ENCODE results near the gene MC4R.

Gene MC4R

DNA sequence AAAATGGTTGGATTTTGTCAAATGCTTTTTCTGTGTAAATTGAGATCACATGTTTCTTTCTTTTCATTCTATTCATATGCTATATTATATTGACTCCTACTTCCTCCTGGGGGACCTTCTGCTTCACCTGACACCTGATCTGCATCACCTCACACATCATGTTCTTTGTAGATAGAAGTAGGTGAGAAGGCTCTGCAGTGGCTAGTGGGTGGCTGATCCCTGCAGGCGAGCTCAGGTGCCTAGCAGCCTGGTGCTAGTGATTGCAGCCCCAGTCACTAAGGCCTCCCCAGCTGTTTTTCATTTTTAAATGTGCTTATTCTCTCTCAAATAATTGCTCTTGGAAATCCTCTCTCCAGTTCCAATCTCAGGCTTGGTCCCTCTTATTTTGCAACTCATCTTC lies 33.6 kb downstream of the MC4R start:
- TF ChIP-seq, protein P1, sequence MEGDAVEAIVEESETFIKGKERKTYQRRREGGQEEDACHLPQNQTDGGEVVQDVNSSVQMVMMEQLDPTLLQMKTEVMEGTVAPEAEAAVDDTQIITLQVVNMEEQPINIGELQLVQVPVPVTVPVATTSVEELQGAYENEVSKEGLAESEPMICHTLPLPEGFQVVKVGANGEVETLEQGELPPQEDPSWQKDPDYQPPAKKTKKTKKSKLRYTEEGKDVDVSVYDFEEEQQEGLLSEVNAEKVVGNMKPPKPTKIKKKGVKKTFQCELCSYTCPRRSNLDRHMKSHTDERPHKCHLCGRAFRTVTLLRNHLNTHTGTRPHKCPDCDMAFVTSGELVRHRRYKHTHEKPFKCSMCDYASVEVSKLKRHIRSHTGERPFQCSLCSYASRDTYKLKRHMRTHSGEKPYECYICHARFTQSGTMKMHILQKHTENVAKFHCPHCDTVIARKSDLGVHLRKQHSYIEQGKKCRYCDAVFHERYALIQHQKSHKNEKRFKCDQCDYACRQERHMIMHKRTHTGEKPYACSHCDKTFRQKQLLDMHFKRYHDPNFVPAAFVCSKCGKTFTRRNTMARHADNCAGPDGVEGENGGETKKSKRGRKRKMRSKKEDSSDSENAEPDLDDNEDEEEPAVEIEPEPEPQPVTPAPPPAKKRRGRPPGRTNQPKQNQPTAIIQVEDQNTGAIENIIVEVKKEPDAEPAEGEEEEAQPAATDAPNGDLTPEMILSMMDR (conservative IDR thresholded peaks at IDR 0.05; ENCODE audit: control insufficient read depth, insufficient read depth, low read depth, low read length), result no peak
- no peak overlapping the region for H3K4me3 ChIP-seq (ENCODE audit: control insufficient read depth, low read depth, low read length)
- no peak for DNase-seq (ENCODE audit: low read depth)

DNA sequence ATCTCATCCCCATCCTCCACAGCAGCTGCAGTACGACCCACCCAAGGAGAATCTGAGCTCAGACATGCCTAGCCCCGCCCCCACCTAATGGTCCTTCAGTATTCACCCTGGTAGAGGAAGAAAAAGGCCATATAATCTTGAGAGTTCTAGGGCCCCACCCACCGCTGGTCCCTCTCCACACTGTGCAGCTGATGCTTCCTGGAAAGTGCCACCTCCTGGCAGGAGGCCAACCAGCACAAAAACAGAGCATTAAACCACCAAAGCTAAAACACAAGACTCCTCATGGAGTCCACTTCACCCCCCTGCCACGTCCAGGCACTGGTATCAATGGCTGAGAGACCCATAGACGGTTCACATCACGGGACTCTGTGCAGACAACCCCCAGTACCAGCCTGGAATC lies 40.7 kb downstream of the MC4R start:
- TF ChIP-seq, protein P1 (conservative IDR thresholded peaks at IDR 0.05; ENCODE audit: control insufficient read depth, insufficient read depth, low read depth, low read length), result no peak
- no peak for DNase-seq (ENCODE audit: low read depth)
- no peak overlapping the region for H3K4me3 ChIP-seq (ENCODE audit: control insufficient read depth, low read depth, low read length)

DNA sequence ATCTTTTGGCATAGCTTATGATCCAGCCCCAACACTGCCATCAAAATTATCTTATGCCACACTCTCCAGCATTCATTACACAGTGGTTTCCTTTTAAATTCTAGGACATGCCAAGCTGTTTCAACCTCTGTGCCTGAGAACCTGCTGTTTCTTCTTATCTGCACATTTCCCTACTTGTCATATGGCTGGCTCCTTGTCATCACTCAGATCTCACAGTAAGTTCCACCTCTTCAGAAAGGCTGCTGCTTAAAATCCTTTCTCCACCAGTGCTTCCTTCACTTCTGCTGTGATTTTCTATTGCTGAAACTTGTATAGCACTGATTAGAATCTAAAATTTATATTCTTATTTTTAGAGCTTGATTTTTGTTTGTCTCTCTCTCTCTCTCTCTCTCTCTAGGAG lies 43.4 kb downstream of the MC4R start:
- TF ChIP-seq, protein P1 (conservative IDR thresholded peaks at IDR 0.05; ENCODE audit: control insufficient read depth, insufficient read depth, low read depth, low read length), result no peak

DNA sequence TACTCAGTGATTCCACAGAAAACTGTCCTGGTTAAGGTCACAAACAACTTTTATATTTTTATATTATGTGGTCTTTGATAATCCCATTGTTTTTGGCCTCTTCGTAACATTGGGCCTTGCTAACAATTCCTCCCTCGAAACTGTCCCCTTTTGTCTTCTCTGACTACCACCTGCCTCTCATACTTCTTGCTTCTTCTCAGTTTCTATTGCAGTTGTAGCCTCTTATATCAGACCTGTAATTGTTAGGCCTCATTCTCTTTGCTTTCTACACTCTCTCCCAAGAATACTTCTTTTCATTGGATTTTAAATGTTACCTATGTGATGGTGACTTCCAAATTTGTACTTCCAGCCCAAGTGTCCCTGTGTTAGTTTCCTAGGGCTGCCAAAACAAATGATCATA lies 44.7 kb downstream of the MC4R start:
- TF ChIP-seq, protein P1 (conservative IDR thresholded peaks at IDR 0.05; ENCODE audit: control insufficient read depth, insufficient read depth, low read depth, low read length), result no peak
- DNase-seq (ENCODE audit: low read depth), result no peak
- no peak overlapping the region for H3K4me3 ChIP-seq (ENCODE audit: control insufficient read depth, low read depth, low read length)

More for the DNA sequence above, 43.4 kb downstream of the MC4R start:
- DNase-seq (ENCODE audit: low read depth), result no peak
- no peak overlapping the region for H3K4me3 ChIP-seq (ENCODE audit: control insufficient read depth, low read depth, low read length)

DNA sequence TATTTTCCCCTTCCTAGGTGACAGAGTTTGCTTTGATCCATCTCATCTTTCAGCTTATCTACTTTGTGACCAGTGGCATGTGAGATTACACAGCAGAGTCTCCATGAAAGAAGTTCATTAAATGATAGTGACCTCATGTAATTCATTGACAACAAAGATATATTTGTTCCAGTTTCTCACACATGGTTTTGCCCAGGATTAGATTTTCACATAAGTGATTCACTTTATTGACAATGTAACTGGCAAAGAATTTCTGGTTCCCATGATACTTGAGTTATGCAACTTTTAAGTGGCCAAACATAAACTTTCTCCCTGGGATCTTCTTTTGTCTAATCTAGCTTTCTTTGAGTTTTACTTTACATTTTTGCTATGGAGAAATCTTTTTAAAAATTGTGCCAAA lies 50.0 kb downstream of the MC4R start:
- no peak for DNase-seq (ENCODE audit: low read depth)
- TF ChIP-seq, protein P1 (conservative IDR thresholded peaks at IDR 0.05; ENCODE audit: control insufficient read depth, insufficient read depth, low read depth, low read length), result no peak
- no peak overlapping the region for H3K4me3 ChIP-seq (ENCODE audit: control insufficient read depth, low read depth, low read length)
